Chondrocyte (in vitro differentiated cells): Measurements from ENCODE around the gene KDM4B. TPM values are rescaled to one million over a fixed set of nuclear protein-coding genes. Genes with fewer than 3 reads are reported as not detected.

Experiments
- DNase-seq: peaks from one replicate; pipeline ENCODE4 v3.0.0; 2021; ENCODE audit warnings: mixed read lengths, low spot score
- H3K27ac Mint-ChIP-seq: one replicate; pipeline ENCODE4 v1.8.0; 2021; ENCODE audit warnings: mild to moderate bottlenecking, moderate library complexity, mixed read lengths; ENCODE audit not compliant: unreplicated experiment
- H3K27me3 Mint-ChIP-seq: 2 replicates; pipeline ENCODE4 v1.8.0; 2021; ENCODE audit warnings: low read depth, mixed read lengths
- H3K36me3 Mint-ChIP-seq: 2 replicates; pipeline ENCODE4 v1.8.0; 2021; ENCODE audit warnings: low read depth, mixed read lengths
- H3K4me1 Mint-ChIP-seq: 2 replicates; pipeline ENCODE4 v1.8.0; 2021; ENCODE audit warnings: low read depth, mild to moderate bottlenecking, mixed read lengths
- H3K4me3 Mint-ChIP-seq: one replicate; pipeline ENCODE4 v1.8.0; 2021; ENCODE audit warnings: mild to moderate bottlenecking, moderate library complexity, mixed read lengths; ENCODE audit not compliant: unreplicated experiment
- H3K9me3 Mint-ChIP-seq: 2 replicates; pipeline ENCODE4 v1.8.0; 2021; ENCODE audit warnings: low read depth, mixed read lengths
- total RNA-seq: library from RNA; stranded (reverse); gene quantifications from 3 replicates; pipeline ENCODE4 v1.2.1, GENCODE V29; 2021
- TF ChIP-seq, protein P1 (sequence below): fragments of 200-600 bp; sonication (generic); IDR thresholded peaks from 2 replicates; pipeline ENCODE4 v1.5.0; 2021; ENCODE audit warnings: antibody characterized with exemption, mild to moderate bottlenecking, moderate library complexity

The KDM4B gene
- total RNA-seq, 1 donor from 2014 or later = 52.2 TPM

DNA sequence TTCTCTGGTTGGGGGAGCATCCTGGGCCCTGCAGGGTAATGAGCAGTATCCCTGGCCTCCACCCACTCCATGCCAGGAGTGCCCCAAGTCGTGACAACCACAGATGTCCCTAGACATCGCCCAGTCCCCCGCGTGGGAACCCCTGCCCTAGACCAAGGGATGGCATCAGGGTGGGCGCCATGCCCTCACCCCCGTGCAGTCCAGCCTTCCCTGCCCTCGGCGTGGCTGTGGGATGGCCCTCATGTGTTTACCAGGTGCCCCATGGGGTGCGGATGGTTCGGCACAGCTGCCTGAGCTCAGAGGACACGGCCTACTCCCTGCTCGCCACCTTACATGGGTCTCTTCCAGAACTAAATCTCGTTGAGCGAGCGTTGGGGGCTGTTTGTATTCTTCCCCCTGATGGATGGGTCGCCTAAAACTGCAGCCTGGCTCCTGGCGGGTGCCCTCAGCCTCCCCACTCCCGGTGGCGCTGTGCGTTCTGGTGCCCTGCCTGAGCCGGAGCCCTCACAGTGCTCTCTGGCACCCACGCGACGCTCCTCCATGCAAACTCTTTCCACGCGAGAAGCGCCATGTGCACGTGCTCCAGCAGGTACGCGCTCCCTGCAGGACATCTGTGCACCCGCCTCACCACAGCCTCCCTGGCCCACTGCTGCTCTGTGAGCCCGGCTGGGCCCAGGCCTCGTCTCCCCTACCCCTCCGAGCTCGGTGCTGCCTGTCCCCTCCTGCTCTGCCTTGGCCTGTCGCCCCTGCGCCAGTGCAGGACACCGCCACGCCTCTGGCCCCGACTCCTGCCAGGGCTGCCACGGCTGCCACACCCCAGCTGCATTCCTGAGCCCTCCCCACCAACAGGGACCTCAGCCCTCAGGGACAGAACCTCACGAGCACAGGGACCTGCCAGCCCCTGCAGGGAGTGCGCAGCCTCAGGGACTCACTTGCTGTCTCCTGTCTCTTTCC is 145.0 kb downstream of the KDM4B start:
- Mint-ChIP-seq H3K36me3 (peaks cover 19% of the 10 kb centered on the region), H3K9me3 (peaks cover 4% of the 10 kb centered on the region), H3K4me3 (no peak overlapping the region), H3K27me3 (no peaks in the 10 kb centered on the region), H3K27ac (no peak overlapping the region), H3K4me1 (peaks cover 22% of the 10 kb centered on the region)
- TF ChIP-seq, protein P1, sequence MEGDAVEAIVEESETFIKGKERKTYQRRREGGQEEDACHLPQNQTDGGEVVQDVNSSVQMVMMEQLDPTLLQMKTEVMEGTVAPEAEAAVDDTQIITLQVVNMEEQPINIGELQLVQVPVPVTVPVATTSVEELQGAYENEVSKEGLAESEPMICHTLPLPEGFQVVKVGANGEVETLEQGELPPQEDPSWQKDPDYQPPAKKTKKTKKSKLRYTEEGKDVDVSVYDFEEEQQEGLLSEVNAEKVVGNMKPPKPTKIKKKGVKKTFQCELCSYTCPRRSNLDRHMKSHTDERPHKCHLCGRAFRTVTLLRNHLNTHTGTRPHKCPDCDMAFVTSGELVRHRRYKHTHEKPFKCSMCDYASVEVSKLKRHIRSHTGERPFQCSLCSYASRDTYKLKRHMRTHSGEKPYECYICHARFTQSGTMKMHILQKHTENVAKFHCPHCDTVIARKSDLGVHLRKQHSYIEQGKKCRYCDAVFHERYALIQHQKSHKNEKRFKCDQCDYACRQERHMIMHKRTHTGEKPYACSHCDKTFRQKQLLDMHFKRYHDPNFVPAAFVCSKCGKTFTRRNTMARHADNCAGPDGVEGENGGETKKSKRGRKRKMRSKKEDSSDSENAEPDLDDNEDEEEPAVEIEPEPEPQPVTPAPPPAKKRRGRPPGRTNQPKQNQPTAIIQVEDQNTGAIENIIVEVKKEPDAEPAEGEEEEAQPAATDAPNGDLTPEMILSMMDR = no peak
- DNase-seq = no peak

DNA sequence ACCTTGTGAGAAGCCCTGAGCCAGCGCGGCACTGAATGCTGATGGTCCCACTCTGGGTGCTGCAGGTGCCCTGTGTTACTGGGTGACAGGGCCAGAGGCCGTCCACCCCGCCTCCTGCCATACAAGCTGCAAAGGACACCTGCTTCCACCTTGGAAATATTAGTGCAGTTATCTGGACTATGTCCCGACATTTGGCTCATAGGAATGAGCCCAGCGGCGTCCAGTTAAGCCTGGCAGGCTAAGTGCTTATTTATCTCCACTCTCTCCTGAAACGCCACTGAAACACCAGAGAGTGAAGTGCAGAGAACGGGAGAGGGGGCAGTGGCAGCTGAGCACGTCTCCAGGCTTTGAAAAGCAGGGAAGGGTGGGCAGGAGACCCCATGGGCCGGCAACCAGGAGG is 145.8 kb downstream of the KDM4B start:
- H3K27ac Mint-ChIP-seq = no peak overlapping the region
- peaks cover 4% of the 10 kb centered on the region for H3K9me3 Mint-ChIP-seq
- H3K4me3 Mint-ChIP-seq = no peak overlapping the region
- H3K27me3 Mint-ChIP-seq = no peaks in the 10 kb centered on the region
- peaks cover 22% of the 10 kb centered on the region for H3K4me1 Mint-ChIP-seq
- TF ChIP-seq, protein P1 = no peak
- DNase-seq = no peak
- peaks cover 19% of the 10 kb centered on the region for H3K36me3 Mint-ChIP-seq

DNA sequence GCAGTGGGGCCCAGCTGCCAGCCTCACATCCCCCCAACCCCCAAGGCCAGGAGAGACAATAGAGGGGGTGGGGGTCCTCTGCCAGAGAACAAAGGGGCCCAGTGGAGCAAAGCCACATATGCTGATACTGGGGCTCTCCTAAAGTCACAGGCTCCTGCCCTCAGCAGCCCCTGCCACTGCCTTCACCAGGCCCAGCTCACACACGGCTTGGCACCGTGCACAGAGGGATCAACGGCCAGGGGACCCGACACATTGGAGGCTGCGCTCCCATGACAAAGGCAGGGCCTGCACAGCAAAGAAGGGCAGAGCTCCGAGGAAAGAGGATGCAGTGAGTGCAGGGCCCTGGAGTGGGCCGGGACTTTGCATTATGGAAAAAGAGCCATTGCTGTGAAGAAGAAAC is 146.4 kb downstream of the KDM4B start:
- peaks cover 19% of the 10 kb centered on the region for H3K36me3 Mint-ChIP-seq
- H3K27ac Mint-ChIP-seq = no peak overlapping the region
- H3K27me3 Mint-ChIP-seq = no peaks in the 10 kb centered on the region
- TF ChIP-seq, protein P1 = no peak
- peaks cover 4% of the 10 kb centered on the region for H3K9me3 Mint-ChIP-seq
- DNase-seq = no peak
- H3K4me3 Mint-ChIP-seq = no peak overlapping the region
- peaks cover 22% of the 10 kb centered on the region for H3K4me1 Mint-ChIP-seq

DNA sequence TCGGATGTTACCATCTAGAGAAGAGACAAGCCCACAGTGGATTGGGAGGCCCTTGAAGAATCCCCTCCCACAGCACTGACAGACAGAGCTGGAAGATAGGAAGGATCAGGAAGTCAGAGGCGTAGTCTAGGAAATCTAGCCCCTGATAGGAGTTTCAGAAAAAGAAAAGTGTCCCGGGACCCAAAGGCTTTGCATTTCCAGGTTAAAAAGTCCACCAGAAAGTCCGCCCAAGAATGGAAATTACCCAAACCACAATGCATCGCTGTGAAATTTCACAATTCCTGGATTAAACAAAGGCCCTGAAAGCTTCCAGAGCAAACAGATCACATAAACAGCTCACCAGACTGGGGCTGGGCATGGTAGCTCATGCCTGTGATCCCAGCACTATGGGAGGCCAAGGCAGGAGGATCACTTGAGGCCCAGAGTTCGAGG is 146.9 kb downstream of the KDM4B start:
- no peak overlapping the region for H3K4me3 Mint-ChIP-seq
- TF ChIP-seq, protein P1 = no peak
- peaks cover 4% of the 10 kb centered on the region for H3K9me3 Mint-ChIP-seq
- H3K4me1 Mint-ChIP-seq = peaks cover 22% of the 10 kb centered on the region
- H3K36me3 Mint-ChIP-seq = peaks cover 19% of the 10 kb centered on the region
- DNase-seq = no peak
- no peak overlapping the region for H3K27ac Mint-ChIP-seq
- H3K27me3 Mint-ChIP-seq = no peaks in the 10 kb centered on the region

DNA sequence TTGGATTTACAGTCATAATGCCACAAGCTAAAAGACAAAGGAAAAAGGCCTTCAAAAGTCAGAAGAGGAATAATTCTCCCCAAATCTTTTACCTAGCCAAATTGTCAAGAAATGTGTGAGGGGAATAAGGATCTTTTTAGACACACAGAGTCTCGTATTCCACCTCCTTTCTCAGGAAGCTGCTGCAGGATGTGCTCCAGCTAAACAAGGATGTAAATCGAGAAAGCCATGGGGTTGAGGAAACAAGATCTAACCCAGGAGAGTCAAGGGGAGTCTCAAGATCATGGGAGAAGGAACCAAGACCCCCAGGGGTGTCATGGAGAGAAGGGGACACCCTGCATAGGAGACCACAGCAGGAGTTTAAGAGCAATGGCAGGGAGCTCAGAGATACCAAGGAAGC is 147.4 kb downstream of the KDM4B start:
- H3K27me3 Mint-ChIP-seq = no peaks in the 10 kb centered on the region
- peaks cover 4% of the 10 kb centered on the region for H3K9me3 Mint-ChIP-seq
- H3K4me1 Mint-ChIP-seq = peaks cover 22% of the 10 kb centered on the region
- peaks cover 19% of the 10 kb centered on the region for H3K36me3 Mint-ChIP-seq
- H3K4me3 Mint-ChIP-seq = no peak overlapping the region
- TF ChIP-seq, protein P1 = no peak
- DNase-seq = no peak
- H3K27ac Mint-ChIP-seq = no peak overlapping the region
